ENCODE data around the gene EML6.

The EML6 gene

DNA sequence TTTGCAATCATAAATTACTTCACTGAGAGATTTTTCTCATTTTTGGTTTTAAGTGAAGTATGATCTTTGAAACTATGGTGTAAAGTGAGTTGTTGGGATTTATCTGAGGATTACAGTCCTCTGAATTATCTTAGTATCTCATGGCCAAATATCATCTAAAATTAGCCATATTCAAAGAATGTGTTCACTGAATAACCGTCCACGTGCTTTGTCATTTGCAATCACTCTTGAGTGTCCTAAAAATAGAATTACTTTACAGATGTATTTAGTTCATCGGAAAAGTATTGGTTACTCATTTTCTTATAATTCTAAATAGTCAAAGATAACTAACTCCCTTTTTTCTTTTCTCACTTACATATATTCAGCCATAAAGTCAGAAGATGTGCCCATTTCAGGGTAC lies 185.5 kb downstream of the EML6 start:
- TF ChIP-seq GATA1 (IDR thresholded peaks at IDR 0.05; ENCODE audit: low read depth, low read length) (no peak), POLR2A (IDR thresholded peaks at IDR 0.05; ENCODE audit: low read length) (no peak)
- no peak for DNase-seq

DNA sequence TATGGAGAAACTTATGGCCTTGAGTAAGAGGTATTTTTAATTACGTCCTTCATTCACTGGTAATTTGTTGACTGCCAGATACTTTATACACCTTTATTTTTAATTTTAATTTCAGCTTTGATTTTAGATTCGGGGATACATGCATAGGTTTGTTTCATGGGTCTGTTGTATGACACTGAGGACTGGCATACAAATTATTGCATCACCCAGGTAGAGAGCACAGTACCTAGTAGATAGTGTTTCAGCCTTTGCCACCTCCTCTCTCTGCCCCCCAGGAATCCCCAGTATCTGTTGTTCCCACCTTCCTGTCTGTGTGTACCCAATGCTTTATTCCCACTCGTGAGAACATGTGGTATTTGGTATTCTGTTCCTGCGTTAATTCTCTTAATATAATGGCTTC lies 188.8 kb downstream of the EML6 start:
- TF ChIP-seq GATA1 (IDR thresholded peaks at IDR 0.05; ENCODE audit: low read depth, low read length), result no peak
- no peak for DNase-seq

DNA sequence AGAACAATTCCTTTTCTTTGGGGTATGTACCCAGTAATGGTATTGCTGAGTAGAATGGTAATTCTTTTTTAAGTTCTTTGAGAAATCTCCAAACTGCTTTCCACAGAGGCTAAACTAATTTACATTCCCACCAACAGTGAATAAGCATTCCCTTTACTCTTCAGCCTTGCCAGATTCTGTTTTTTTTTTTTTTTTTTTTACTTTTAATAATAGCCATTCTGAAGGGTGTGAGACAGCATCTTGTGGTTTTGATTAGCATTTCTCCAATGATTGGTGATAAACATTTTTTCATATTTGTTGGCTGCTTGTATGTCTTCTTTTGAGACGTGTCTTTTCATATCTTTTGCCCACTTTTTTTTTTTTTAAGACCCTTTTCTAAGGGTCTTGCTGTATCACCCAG lies 189.4 kb downstream of the EML6 start:
- DNase-seq, result no peak
- no peak for TF ChIP-seq POLR2A (IDR thresholded peaks at IDR 0.05; ENCODE audit: low read length)
- no peak for TF ChIP-seq GATA1 (IDR thresholded peaks at IDR 0.05; ENCODE audit: low read depth, low read length)

DNA sequence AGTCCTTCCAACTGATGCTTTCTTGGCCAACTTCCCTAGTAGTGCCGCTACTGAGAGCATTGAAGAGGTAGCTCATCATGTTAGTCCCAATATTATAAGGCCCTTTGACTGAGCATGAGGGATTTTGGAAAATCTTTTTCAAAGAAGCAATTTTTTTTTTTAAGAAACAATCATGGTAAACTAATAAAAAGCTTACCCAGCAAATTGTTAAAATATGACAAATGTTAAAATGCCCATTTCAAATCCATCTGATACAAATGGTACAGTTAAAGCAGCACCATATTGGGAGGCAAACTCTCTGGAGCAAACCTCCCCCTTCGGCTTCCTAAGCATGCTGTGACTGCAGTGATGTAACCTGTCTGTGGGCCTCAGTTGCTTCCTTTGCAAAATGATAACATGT lies 191.2 kb downstream of the EML6 start:
- no peak for DNase-seq
- TF ChIP-seq GATA1 (IDR thresholded peaks at IDR 0.05; ENCODE audit: low read depth, low read length) (no peak), POLR2A (IDR thresholded peaks at IDR 0.05; ENCODE audit: low read length) (no peak)

DNA sequence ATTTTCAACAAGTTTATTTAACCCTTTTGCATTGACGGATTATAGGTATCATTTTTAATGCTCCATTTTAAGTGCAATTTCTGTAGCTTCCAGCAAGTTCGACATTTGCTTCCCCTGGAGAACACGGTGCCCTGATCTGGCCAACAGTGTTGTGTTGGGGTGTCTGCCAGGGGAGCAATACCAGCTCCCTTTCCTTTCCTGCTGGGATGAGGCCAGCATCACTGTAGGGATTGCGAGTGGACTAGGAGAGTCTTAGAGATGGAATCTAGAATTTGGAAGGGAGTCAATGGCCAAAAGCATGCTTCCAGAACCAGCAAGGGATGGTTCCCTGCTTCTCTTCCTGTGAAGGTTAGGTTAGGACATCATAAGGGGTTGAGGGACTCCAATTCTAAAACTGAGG lies 191.6 kb downstream of the EML6 start:
- TF ChIP-seq POLR2A (IDR thresholded peaks at IDR 0.05; ENCODE audit: low read length) (no peak), GATA1 (IDR thresholded peaks at IDR 0.05; ENCODE audit: low read depth, low read length) (no peak)
- DNase-seq, result no peak

DNA sequence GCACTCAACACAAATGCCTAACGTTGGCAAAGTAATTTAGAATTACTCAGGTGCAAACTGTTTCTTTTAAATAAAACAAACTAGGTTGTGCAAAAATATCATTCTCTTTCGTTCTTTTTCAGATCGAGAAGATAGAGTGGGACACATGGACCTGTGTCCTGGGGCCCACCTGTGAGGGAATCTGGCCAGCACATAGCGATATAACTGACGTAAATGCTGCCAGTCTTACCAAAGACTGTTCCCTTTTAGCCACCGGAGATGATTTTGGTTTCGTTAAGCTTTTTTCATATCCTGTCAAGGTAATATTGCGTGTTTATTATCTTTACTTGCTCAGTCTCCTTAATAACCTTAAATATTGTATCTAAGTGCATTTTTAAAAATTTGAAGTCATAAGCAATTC lies 193.2 kb downstream of the EML6 start:
- no peak for DNase-seq
- TF ChIP-seq POLR2A (IDR thresholded peaks at IDR 0.05; ENCODE audit: low read length), result no peak

DNA sequence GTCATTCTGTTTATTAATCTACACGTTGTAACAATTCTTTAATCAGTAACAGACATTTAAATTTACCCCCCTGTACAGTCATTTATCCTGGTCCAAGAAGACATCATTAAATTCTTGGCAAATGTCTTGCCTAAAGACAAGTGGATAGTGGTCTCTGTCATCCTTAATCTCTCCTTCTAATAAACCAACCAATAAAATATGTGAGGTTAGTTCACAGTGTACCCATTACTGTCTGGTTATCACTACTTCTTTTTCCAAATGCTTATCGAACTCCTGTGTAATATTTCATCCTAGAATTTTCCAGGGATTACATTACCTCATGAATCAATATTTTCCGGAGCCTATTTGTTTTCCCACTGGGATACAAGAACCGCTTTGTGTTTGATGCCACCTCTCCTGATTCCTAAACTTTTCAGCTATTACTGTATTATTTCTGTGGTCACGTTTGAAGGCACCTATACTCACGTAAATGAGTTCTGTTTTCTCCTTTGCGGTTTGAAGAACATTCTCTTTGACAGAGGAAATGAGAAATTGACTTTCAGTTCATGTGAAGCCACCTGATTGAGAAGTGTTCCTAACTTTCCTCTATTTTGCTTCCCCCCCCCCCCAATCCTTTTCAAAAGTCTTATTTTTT lies 195.3 kb downstream of the EML6 start:
- DNase-seq, result no peak
- TF ChIP-seq POLR2A (IDR thresholded peaks at IDR 0.05; ENCODE audit: low read length) (no peak), GATA1 (IDR thresholded peaks at IDR 0.05; ENCODE audit: low read depth, low read length) (no peak)

DNA sequence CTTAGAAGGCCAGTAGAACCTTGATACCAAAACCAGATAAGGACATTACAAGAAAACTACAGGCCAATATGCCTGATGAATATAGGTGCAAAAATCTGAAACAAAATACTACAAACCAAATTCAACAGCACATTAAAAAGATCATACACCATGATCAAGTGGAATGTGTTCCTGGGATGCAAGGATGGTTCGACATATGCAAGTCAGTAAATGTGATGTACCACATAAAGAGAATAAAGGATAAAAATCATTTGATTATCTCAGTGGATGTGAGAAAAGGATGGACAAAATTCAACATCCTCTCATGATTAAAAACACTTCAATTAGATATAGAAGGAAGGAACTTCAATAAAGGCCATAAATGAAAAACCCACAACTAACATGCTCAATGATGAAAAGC lies 197.2 kb downstream of the EML6 start:
- DNase-seq, result no peak
- TF ChIP-seq POLR2A (IDR thresholded peaks at IDR 0.05; ENCODE audit: low read length) (no peak), GATA1 (IDR thresholded peaks at IDR 0.05; ENCODE audit: low read depth, low read length) (no peak)

DNA sequence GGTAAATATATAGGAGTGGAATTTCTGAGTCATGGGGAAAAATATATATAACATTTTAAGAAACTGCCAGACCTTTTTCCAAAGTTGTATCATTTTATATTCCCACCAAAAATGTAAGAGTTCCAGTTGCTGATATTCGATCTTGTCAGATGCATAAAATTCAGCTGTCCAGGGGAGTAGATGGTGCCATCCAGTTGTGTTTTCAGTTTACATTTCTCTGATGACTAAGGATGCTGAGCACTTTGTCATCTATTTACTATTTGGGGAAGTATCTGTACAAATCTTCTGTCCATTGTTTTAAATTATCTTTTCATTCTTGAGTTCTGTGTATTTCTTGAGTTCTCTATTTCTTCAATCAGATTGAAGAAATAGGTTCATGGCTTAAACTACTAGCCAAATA lies 200.7 kb downstream of the EML6 start:
- TF ChIP-seq GATA1 (IDR thresholded peaks at IDR 0.05; ENCODE audit: low read depth, low read length) (no peak), POLR2A (IDR thresholded peaks at IDR 0.05; ENCODE audit: low read length) (no peak)

DNA sequence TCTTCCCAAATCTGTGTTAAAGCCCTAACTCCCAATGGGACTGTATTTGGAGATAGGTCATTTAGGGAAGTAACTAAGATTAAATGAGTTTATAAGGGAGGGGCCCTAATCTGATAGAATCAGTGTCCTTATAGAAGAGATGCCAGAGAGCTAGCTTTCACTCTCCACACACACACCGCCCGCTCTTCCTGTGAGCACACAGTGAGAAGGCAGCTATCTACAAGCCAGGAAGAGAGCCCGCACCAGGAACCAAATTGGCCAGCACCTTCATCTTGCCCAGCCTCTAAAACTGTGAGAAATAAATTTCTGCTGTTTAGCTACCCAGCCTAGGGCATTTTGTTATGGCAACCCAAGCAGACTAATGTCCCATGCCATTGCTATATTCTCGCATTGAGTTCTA lies 201.6 kb downstream of the EML6 start:
- no peak for DNase-seq
- no peak for TF ChIP-seq POLR2A (IDR thresholded peaks at IDR 0.05; ENCODE audit: low read length)
- no peak for TF ChIP-seq GATA1 (IDR thresholded peaks at IDR 0.05; ENCODE audit: low read depth, low read length)

More for the DNA sequence above, 200.7 kb downstream of the EML6 start:
- no peak for DNase-seq

DNA sequence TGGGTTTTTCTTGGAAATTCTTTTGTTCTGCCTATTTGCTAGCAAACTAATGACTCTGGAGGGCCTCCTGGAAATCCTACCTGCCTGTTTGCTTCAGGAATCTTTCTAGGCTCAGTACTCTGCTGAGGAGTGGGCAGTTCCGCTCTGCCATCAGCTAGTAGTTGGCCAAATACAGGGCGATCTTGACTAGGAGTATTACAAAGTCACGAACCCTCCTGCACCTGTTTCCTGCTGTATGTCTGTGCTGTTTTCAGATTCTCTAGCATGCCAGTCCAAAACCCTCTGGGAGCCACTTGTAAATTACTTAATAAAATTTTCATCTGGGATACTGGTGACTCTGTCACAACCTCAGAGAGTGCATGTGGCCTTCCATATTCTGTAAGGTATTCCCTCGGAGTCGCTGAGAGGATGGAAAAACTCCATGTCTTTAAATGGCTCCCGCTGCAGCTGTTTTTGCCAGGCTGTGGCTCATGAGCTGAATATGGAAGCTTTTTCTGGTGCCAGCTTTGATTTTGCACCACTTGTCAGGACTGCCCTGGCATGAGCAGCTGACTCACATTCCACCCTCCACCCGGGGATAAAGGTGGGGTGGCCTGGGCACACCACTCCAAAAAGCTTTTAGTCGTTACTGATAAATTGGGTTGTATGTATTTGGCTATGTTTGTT lies 203.8 kb downstream of the EML6 start:
- TF ChIP-seq POLR2A (IDR thresholded peaks at IDR 0.05; ENCODE audit: low read length), result no peak
- DNase-seq, result no peak

DNA sequence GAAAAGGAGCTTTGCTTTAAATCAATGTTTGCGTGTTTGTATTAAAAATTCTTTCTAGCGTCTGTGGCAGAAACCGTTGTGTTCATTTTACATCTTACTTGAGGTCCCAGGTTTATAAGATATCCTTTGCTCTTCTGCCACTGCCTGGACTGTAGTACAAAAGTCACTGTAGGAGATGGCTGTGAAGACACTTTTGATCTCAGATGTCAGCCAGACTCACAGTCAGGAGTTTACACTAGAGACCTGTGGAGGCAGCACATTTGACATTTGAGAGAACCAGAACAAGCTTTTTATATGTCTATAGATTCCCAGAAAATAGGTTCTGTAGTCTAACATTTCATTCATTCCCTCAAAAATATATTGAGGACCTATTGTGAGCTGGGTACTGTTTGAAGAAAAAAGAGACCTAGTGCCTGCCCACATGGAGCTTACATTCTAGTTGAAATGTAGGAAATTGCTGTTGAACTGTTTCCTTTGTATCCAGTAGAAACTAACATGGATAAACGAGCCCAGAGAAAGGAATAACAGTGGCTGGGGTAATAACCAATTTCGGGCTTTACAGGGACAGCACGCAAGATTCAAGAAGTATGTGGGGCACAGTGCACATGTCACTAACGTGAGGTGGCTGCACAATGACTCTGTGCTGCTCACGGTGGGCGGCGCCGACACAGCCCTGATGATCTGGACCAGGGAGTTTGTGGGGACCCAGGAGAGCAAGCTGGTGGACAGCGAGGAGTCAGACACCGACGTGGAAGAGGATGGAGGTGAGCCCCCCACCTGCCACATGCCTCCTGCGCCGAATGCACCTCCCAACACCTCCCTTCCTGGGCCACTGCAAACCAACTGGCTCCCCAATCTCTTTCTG lies 204.5 kb downstream of the EML6 start:
- no peak for DNase-seq

DNA sequence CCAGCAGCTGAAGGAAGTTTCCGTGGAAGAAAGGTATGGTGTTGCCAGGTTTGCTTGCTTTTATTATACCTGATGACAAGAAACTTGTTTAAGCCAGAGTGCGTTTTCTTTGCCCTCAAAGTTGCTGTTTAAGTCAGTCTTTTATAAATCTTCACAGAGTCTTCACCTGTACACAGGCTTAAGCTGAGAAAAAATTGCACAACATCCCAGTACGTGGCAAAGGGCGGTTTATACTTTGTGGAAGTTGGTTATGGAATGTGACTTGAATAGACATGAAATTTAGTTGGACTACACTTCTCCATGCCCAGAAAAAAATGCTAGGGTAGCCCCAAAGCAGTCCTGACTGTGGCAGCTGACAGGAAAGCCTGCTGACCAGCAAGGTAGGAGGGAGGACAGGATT lies 205.3 kb downstream of the EML6 start:
- no peak for TF ChIP-seq GATA1 (IDR thresholded peaks at IDR 0.05; ENCODE audit: low read depth, low read length)
- TF ChIP-seq POLR2A (IDR thresholded peaks at IDR 0.05; ENCODE audit: low read length), result no peak
- no peak for DNase-seq

More for the DNA sequence above, 204.5 kb downstream of the EML6 start:
- TF ChIP-seq POLR2A (IDR thresholded peaks at IDR 0.05; ENCODE audit: low read length) (no peak), GATA1 (IDR thresholded peaks at IDR 0.05; ENCODE audit: low read depth, low read length) (no peak)

DNA sequence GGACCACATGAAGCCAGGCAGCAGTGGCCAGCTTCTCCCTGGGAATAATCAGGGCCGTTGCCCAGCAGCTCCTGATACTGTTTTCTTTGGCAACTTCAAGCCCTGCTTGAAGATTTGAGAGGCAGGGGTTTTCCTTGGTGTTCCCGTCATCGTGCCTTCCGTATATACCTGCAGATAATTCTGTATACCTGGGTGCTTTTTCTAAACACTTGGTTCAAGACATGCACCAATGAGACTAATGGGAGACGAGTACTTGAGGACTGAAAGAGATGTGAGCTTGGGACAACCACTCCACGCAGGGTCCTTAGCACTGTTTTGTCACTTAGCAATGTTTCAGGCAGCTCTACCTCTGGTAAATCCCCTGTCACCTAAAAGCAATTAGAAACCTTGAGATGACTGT lies 208.0 kb downstream of the EML6 start:
- no peak for DNase-seq
- no peak for TF ChIP-seq POLR2A (IDR thresholded peaks at IDR 0.05; ENCODE audit: low read length)
- TF ChIP-seq GATA1 (IDR thresholded peaks at IDR 0.05; ENCODE audit: low read depth, low read length), result no peak

DNA sequence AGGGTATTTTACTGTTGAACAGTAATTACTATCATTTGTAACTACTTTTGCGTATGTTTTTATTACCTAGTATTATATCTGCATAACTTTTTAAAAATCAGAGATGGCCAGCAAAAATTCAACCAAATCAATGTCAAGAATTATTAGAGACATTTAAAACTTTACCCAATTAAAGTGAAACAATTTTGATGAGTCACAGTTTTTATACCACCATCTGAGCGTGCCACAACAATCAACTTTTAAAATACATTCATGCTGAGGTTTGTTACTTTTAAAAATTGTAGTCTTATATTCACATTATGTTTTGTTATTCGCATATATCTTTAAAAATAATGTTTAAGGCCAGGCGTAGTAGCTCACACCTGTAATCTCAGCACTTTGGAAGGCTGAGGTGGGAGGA lies 211.9 kb downstream of the EML6 start:
- DNase-seq, result no peak
- TF ChIP-seq GATA1 (IDR thresholded peaks at IDR 0.05; ENCODE audit: low read depth, low read length) (no peak), POLR2A (IDR thresholded peaks at IDR 0.05; ENCODE audit: low read length) (no peak)
